GM12891 (cell line): ENCODE data around the gene GMDS.

Experiments
- POLR2A ChIP-seq: IDR thresholded peaks from 2 replicates; pipeline ENCODE4 v1.6.1; 2011; ENCODE audit warnings: low read depth, low read length, control low read depth
- POLR2AphosphoS5 ChIP-seq: IDR thresholded peaks from 2 replicates; pipeline ENCODE4 v1.6.1; 2011; ENCODE audit warnings: low read depth, low read length, control low read depth

DNA sequence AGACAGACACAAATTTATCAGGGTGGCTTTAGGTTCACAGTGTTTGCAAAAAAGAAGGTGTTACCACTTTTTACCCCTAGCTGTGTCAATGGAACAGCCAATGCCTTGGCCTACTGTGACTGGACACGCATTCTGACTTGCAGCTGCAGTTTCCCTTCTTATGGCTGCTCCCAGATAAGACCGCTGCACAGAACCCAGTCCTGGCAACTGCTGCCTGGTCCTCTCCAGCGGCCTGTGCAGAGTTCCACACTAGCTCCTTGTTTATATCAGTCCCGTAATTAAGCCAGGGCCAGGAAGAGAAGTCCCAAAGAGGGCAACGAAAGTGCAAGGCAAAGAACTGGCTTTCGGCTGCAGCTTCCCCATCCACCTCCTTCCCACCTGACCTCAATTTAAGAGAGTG, 352.7 kb downstream of the GMDS start:
- TF ChIP-seq POLR2AphosphoS5 = no peak
- TF ChIP-seq POLR2A = no peak
